Stomach (tissue), 9 donors: ENCODE results near the gene FAM43A. TPM values are rescaled to one million over a fixed set of nuclear protein-coding genes. Genes with fewer than 3 reads are reported as not detected.

Experiments used
- DNase-seq, 2 donors: peaks; one replicate each; pipeline versions ENCODE4 v3.0.0 to v3.0.0-alpha.2; 2013 to 2019
- H3K27ac ChIP-seq, 5 donors: fragments of 200-600 bp in 4 of 5; sonication (generic) in 4 of 5; one replicate each; pipeline ENCODE4 v1.5.1; 2013 to 2019; ENCODE audit warnings: mild to moderate bottlenecking in 1 of 5, moderate library complexity in 1 of 5
- H3K27me3 ChIP-seq, 3 donors: fragments of 200-600 bp; sonication (generic); one replicate each; pipeline ENCODE4 v1.5.1; 2017 to 2019; ENCODE audit warnings: mixed run types in 1 of 3
- H3K36me3 ChIP-seq, 4 donors: fragments of 200-600 bp; sonication (generic); 1 replicate in 3 of 4; 2 replicates in 1 of 4; pipeline ENCODE4 v1.5.1; 2016 to 2019
- H3K4me1 ChIP-seq, 4 donors: fragments of 200-600 bp; sonication (generic); one replicate each; pipeline ENCODE4 v1.5.1; 2016 to 2019
- H3K4me3 ChIP-seq, 4 donors: fragments of 200-600 bp; sonication (generic) in 3 of 4; one replicate each; pipeline ENCODE4 v1.5.1; 2016 to 2019; ENCODE audit warnings: mild to moderate bottlenecking in 1 of 4
- H3K9me3 ChIP-seq, 4 donors: fragments of 200-600 bp; sonication (generic); one replicate each; pipeline ENCODE4 v1.5.1; 2016 to 2019
- CTCF ChIP-seq, 7 experiments: fragments of 450-650 bp in 4 of 7; fragments of 200-600 bp in 3 of 7; sonication (generic) in 3 of 7; IDR thresholded peaks; one replicate each; pipeline ENCODE4 v1.5.1; 2016 to 2019; ENCODE audit warnings: antibody characterized with exemption in 7 of 7, control low read depth in 2 of 7, mild to moderate bottlenecking in 1 of 7
- EP300 ChIP-seq: sonication (generic); formaldehyde crosslinking; IDR thresholded peaks from one replicate; pipeline ENCODE4 v1.6.1; 2017; ENCODE audit warnings: antibody characterized with exemption
- POLR2A ChIP-seq, 4 donors: fragments of 450-650 bp; IDR thresholded peaks; one replicate each; pipeline ENCODE4 v1.6.1; 2016; ENCODE audit warnings: antibody characterized with exemption in 4 of 4, control low read depth in 2 of 4, mild to moderate bottlenecking in 1 of 4, moderate library complexity in 1 of 4
- POLR2AphosphoS5 ChIP-seq, 3 donors: sonication (generic); formaldehyde crosslinking; IDR thresholded peaks; one replicate each; pipeline ENCODE4 v1.6.1; 2016; ENCODE audit warnings: antibody characterized with exemption in 3 of 3
- WGBS, 5 donors: extraction: QIAGEN DNeasy Blood & Tissue Kit in 3 of 5; methylation state at CpG; one replicate each; pipeline versions ENCODE4 v1.1.5 to v1.1.7; 2013 to 2018; 5-methylcytosine and 5-hydroxymethylcytosine counted together
- intact Hi-C: fragments of 100-400 bp; cut with DNase I; formaldehyde crosslinking; loops from one replicate; pipeline ENCODE4 v1.15.1; 2023; ENCODE audit warnings: low total_unique reads
- polyA plus RNA-seq, 3 donors: library from polyadenylated mRNA; stranded (reverse); fragments of 200-250 nt; gene quantifications; one replicate each; pipeline ENCODE4 v1.2.3, GENCODE V29; 2013
- total RNA-seq, 5 donors: library from RNA; depleted of rRNA; stranded (reverse); fragments of >200 nt; gene quantifications; one replicate each; pipeline versions ENCODE4 v1.1.0 to v1.2.3, GENCODE V29; 2014 to 2016
- donor health status: healthy with polysubstance abuse.
- donor health status: Bipolar disorder and iron deficiency.
- donor health status: healthy.

Gene FAM43A
- total and polyA plus RNA-seq, 8 donors, result 1.3 to 42.0 (median 4.2) TPM

GRCh38 chr3:194638991-194639605 is 46.6 kb upstream of the FAM43A start:
- no peaks in the 10 kb centered on the region for H3K4me1 ChIP-seq
- no peak for TF ChIP-seq POLR2AphosphoS5 (IDR thresholded peaks at IDR 0.05)
- TF ChIP-seq POLR2A (IDR thresholded peaks at IDR 0.05), result no peak
- no peak for TF ChIP-seq EP300
- no peak for TF ChIP-seq CTCF (IDR thresholded peaks at IDR 0.05)
- H3K36me3 ChIP-seq, result peaks cover 23 to 44% (median 42%) of the 10 kb centered on the region in 4 donors
- no peaks in the 10 kb centered on the region for H3K9me3 ChIP-seq
- DNase-seq, result no peak
- no peaks in the 10 kb centered on the region for H3K27me3 ChIP-seq
- intact Hi-C loops, result no loop called here
- H3K4me3 ChIP-seq, result no peak overlapping the region
- WGBS, 5 donors, result 92 to 96% (median 95%) methylated on average over 10 of the region's 10 CpGs
- H3K27ac ChIP-seq, result peak overlapping the region in 1 of 5 donors; percentile 31

- Histone ChIP-seq H3K4me3 (no peak overlapping the region), H3K4me1 (no peaks in the 10 kb centered on the region), H3K36me3 (peaks cover 35 to 59% (median 59%) of the 10 kb centered on the region in 4 donors), H3K9me3 (no peaks in the 10 kb centered on the region), H3K27ac (peak overlapping the region in 3 of 5 donors; percentile 17 to 52 (median 27)), H3K27me3 (no peaks in the 10 kb centered on the region)
- WGBS, 5 donors, result 66 to 84% (median 75%) methylated on average over 7 of the region's 7 CpGs
- TF ChIP-seq POLR2AphosphoS5 (IDR thresholded peaks at IDR 0.05) (no peak), POLR2A (IDR thresholded peaks at IDR 0.05) (no peak), EP300 (no peak), CTCF (IDR thresholded peaks at IDR 0.05) (no peak)
- intact Hi-C loops, result no loop called here
- DNase-seq, result no peak
These were observed 44.9 kb upstream of the FAM43A start for GRCh38 chr3:194640829-194641228.

- Histone ChIP-seq H3K4me3 (no peak overlapping the region), H3K27ac (no peak overlapping the region), H3K9me3 (no peaks in the 10 kb centered on the region), H3K27me3 (no peaks in the 10 kb centered on the region), H3K36me3 (peaks cover 39 to 78% (median 77%) of the 10 kb centered on the region in 4 donors), H3K4me1 (no peaks in the 10 kb centered on the region)
- TF ChIP-seq POLR2AphosphoS5 (IDR thresholded peaks at IDR 0.05) (no peak), EP300 (no peak), POLR2A (IDR thresholded peaks at IDR 0.05) (no peak), CTCF (IDR thresholded peaks at IDR 0.05) (no peak)
- WGBS, 5 donors, result 74 to 87% (median 80%) methylated on average over 2 of the region's 2 CpGs
- no peak for DNase-seq
- intact Hi-C loops, result no loop called here
These were observed 42.9 kb upstream of the FAM43A start for GRCh38 chr3:194642769-194643168.

- no peaks in the 10 kb centered on the region for H3K9me3 ChIP-seq
- H3K4me1 ChIP-seq, result no peaks in the 10 kb centered on the region
- TF ChIP-seq POLR2AphosphoS5 (IDR thresholded peaks at IDR 0.05), result no peak
- TF ChIP-seq CTCF (IDR thresholded peaks at IDR 0.05), result no peak
- no peak overlapping the region for H3K27ac ChIP-seq
- 66 to 78% (median 73%) methylated on average over 3 of the region's 3 CpGs for WGBS, 5 donors
- H3K27me3 ChIP-seq, result no peaks in the 10 kb centered on the region
- no peak for DNase-seq
- no peak overlapping the region for H3K4me3 ChIP-seq
- intact Hi-C loops, result no loop called here
- peaks cover 64 to 100% (median 95%) of the 10 kb centered on the region in 4 donors for H3K36me3 ChIP-seq
These were observed 37.9 kb upstream of the FAM43A start for GRCh38 chr3:194647747-194648146.
